ENCODE results near the gene KIAA1217. TPM values are rescaled to one million over a fixed set of nuclear protein-coding genes. Genes with fewer than 3 reads are reported as not detected.

Gene KIAA1217
- total RNA-seq, 3 donors from 2014 or later (not counting 1 experiment from before 2014, with no cell fraction given) = not detected

- Mint-ChIP-seq H3K4me1 (no peaks in the 10 kb centered on the region), H3K27me3 (ENCODE audit: low read depth in 2 of 2) (peaks cover 0 to 6% of the 10 kb centered on the region in 2 donors), H3K27ac (no peak overlapping the region), H3K4me3 (no peak overlapping the region), H3K9me3 (no peaks in the 10 kb centered on the region), H3K36me3 (no peaks in the 10 kb centered on the region)
- H3K36me3 ChIP-seq (ENCODE audit: control insufficient read depth, insufficient read depth, low read length) = no peaks in the 10 kb centered on the region
- 63% methylated on average over 7 of the region's 7 CpGs for WGBS (ENCODE audit: insufficient coverage)
- ATAC-seq = no peak
- intact Hi-C loops (cut with micrococcal nuclease) = no loop called here
- H3K4me3 ChIP-seq (ENCODE audit: low read length) = no peak overlapping the region
- DNase-seq = no peak
- H3K9me3 ChIP-seq (ENCODE audit: control insufficient read depth, insufficient read depth, low read length) = no peaks in the 10 kb centered on the region
- H3K27ac ChIP-seq (ENCODE audit: low read length) = no peak overlapping the region
- H3K4me1 ChIP-seq (ENCODE audit: control insufficient read depth, insufficient read depth, low read length) = no peaks in the 10 kb centered on the region
- H3K27me3 ChIP-seq (ENCODE audit: control insufficient read depth, insufficient read depth, low read length) = no peaks in the 10 kb centered on the region
- no peak for TF ChIP-seq CTCF (IDR thresholded peaks at IDR 0.05)
These were observed 176.8 kb downstream of the KIAA1217 start for GRCh38 chr10:24385776-24386175.

- H3K4me3 ChIP-seq (ENCODE audit: low read length) = no peak overlapping the region
- Mint-ChIP-seq H3K9me3 (no peaks in the 10 kb centered on the region), H3K27me3 (ENCODE audit: low read depth in 2 of 2) (peaks cover 0 to 3% of the 10 kb centered on the region in 2 donors), H3K4me1 (no peaks in the 10 kb centered on the region), H3K36me3 (no peaks in the 10 kb centered on the region), H3K4me3 (no peak overlapping the region), H3K27ac (no peak overlapping the region)
- H3K4me1 ChIP-seq (ENCODE audit: control insufficient read depth, insufficient read depth, low read length) = no peaks in the 10 kb centered on the region
- H3K9me3 ChIP-seq (ENCODE audit: control insufficient read depth, insufficient read depth, low read length) = no peaks in the 10 kb centered on the region
- H3K27me3 ChIP-seq (ENCODE audit: control insufficient read depth, insufficient read depth, low read length) = no peaks in the 10 kb centered on the region
- no peak for DNase-seq
- intact Hi-C loops (cut with micrococcal nuclease) = no loop called here
- no peak for TF ChIP-seq CTCF (IDR thresholded peaks at IDR 0.05)
- no peak overlapping the region for H3K27ac ChIP-seq (ENCODE audit: low read length)
- no CpG with 5 or more reads among the region's 2 CpGs for WGBS (ENCODE audit: insufficient coverage)
- no peak for ATAC-seq
- no peaks in the 10 kb centered on the region for H3K36me3 ChIP-seq (ENCODE audit: control insufficient read depth, insufficient read depth, low read length)
These were observed 181.3 kb downstream of the KIAA1217 start for GRCh38 chr10:24390146-24390700.

GRCh38 chr10:24390746-24391145, 181.8 kb downstream of the KIAA1217 start:
- no CpG with 5 or more reads among the region's 1 CpG for WGBS (ENCODE audit: insufficient coverage)

More at GRCh38 chr10:24390746-24391145, 181.8 kb downstream of the KIAA1217 start:
- no peak for ATAC-seq
- intact Hi-C loops (cut with micrococcal nuclease) = no loop called here
- H3K36me3 Mint-ChIP-seq = no peaks in the 10 kb centered on the region
- no peak for DNase-seq
- no peaks in the 10 kb centered on the region for H3K9me3 Mint-ChIP-seq
- H3K4me1 ChIP-seq (ENCODE audit: control insufficient read depth, insufficient read depth, low read length) = no peaks in the 10 kb centered on the region
- no peak for TF ChIP-seq CTCF (IDR thresholded peaks at IDR 0.05)
- H3K27me3 Mint-ChIP-seq (ENCODE audit: low read depth in 2 of 2) = no peaks in the 10 kb centered on the region
- no peaks in the 10 kb centered on the region for H3K36me3 ChIP-seq (ENCODE audit: control insufficient read depth, insufficient read depth, low read length)
- no peak overlapping the region for H3K4me3 Mint-ChIP-seq
- H3K4me1 Mint-ChIP-seq = no peaks in the 10 kb centered on the region
- H3K27ac Mint-ChIP-seq = no peak overlapping the region
- H3K27ac ChIP-seq (ENCODE audit: low read length) = no peak overlapping the region
- no peaks in the 10 kb centered on the region for H3K9me3 ChIP-seq (ENCODE audit: control insufficient read depth, insufficient read depth, low read length)
- H3K4me3 ChIP-seq (ENCODE audit: low read length) = no peak overlapping the region
- H3K27me3 ChIP-seq (ENCODE audit: control insufficient read depth, insufficient read depth, low read length) = no peaks in the 10 kb centered on the region
